Spinal cord (tissue), 10 donors: ENCODE data around the gene MACROD2. TPM values are rescaled to one million over a fixed set of nuclear protein-coding genes. Genes with fewer than 3 reads are reported as not detected.

Experiments used
- DNase-seq, 6 donors: peaks; one replicate each; pipeline versions ENCODE4 v3.0.0 to v3.0.0-alpha.2; 2013 to 2015; ENCODE audit warnings: low spot score in 6 of 6, low read depth in 4 of 6
- H3K27ac ChIP-seq: one replicate; pipeline ENCODE4 v1.5.1; 2013; ENCODE audit warnings: low read depth, low read length, control low read depth
- H3K27me3 ChIP-seq: one replicate; pipeline ENCODE4 v1.6.1; 2013; ENCODE audit warnings: low read length; ENCODE audit not compliant: control insufficient read depth, insufficient read depth
- H3K36me3 ChIP-seq: one replicate; pipeline ENCODE4 v1.6.1; 2013; ENCODE audit warnings: low read length; ENCODE audit not compliant: control insufficient read depth, insufficient read depth
- H3K4me1 ChIP-seq: one replicate; pipeline ENCODE4 v1.6.1; 2013; ENCODE audit warnings: low read length; ENCODE audit not compliant: control insufficient read depth, insufficient read depth
- H3K4me3 ChIP-seq: one replicate; pipeline ENCODE4 v1.5.1; 2013; ENCODE audit warnings: low read depth, low read length, control low read depth
- H3K9me3 ChIP-seq: one replicate; pipeline ENCODE4 v1.6.1; 2013; ENCODE audit warnings: low read length; ENCODE audit not compliant: control insufficient read depth, insufficient read depth
- WGBS: methylation state at CpG from one replicate; pipeline ENCODE4 v1.1.5; 2013; ENCODE audit warnings: missing lambda C conversion rate; ENCODE audit not compliant: insufficient coverage; 5-methylcytosine and 5-hydroxymethylcytosine counted together
- polyA plus RNA-seq, 2 donors: library from polyadenylated mRNA; unstranded; fragments of 120-200 nt; gene quantifications; one replicate each; pipeline ENCODE4 v1.2.1, GENCODE V29; 2013; ENCODE audit not compliant: insufficient read length in 2 of 2
- total RNA-seq, 2 donors: library from RNA; depleted of rRNA in 1 of 2; stranded (reverse); fragments of 120-200 nt in 1 of 2; fragments of >200 nt in 1 of 2; gene quantifications; one replicate each; pipeline versions ENCODE4 v1.2.3 to v1.2.4, GENCODE V29; 2013 to 2014
- donor health status: healthy.

Gene MACROD2
- total and polyA plus RNA-seq, 4 donors = 16.2 to 34.0 (median 23.6) TPM

DNA sequence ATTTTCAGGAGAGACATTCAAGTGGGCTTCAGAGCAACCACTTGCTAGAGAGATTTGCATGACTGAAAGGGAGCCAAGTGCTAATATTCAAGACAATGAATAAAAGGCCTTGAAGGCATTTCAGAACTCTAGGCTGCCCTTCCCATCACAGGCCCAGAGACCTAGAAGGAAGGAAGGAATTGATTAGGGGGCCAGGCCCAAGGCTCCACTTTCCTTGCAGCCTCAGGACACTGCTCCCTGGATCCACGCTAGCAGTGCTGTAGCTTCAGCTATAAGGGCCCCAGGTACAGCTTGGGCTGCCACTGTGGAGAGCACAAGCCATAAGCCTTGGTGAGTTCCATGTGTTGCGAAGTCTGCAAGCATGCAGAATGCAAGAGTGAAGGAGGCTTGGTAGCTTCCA is 1074.0 kb downstream of the MACROD2 start:
- no peaks in the 10 kb centered on the region for H3K36me3 ChIP-seq
- no peaks in the 10 kb centered on the region for H3K27me3 ChIP-seq
- 93% methylated on average over 2 of the region's 2 CpGs for WGBS
- DNase-seq = no peak
- H3K4me1 ChIP-seq = no peaks in the 10 kb centered on the region
- no peak overlapping the region for H3K4me3 ChIP-seq
- no peak overlapping the region for H3K27ac ChIP-seq
- no peaks in the 10 kb centered on the region for H3K9me3 ChIP-seq

DNA sequence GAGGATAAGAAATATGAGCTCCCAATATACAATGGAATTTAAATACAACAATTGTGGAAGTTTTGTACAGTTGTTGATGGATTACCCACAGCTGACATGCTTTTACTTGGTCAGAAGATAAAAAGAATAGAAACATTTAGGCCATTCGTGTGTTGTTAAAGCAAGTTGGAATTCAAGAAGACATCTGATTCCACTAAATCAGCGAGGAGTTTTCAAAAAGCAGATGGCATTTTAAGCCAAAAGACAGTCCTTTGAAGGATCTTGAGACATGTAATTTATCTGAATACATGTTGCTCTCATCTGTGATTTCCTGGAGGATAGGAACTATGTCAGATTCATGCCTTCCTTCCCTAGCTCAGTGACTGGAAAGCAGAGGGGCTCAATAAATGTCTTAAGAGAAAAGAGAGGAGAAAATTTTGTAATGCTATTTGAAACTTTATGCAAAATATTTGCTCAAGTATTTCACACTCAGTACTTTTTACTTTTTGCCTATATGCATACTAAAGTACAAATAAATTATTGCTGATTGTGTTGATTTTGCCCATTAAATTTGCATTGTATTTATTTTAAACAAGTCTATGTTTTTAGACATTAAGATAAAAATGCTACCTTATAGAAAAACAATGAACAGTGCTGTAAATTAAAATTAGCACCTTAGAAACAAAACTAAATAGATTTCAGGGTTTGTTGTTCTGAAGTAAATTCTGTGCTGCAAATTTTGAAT is 1075.9 kb downstream of the MACROD2 start:
- no peak overlapping the region for H3K4me3 ChIP-seq
- no peaks in the 10 kb centered on the region for H3K9me3 ChIP-seq
- no CpG with 5 or more reads among the region's 2 CpGs for WGBS
- DNase-seq = peak in 1 of 6 donors; percentile 46
- H3K27me3 ChIP-seq = no peaks in the 10 kb centered on the region
- H3K27ac ChIP-seq = no peak overlapping the region
- no peaks in the 10 kb centered on the region for H3K36me3 ChIP-seq
- no peaks in the 10 kb centered on the region for H3K4me1 ChIP-seq

DNA sequence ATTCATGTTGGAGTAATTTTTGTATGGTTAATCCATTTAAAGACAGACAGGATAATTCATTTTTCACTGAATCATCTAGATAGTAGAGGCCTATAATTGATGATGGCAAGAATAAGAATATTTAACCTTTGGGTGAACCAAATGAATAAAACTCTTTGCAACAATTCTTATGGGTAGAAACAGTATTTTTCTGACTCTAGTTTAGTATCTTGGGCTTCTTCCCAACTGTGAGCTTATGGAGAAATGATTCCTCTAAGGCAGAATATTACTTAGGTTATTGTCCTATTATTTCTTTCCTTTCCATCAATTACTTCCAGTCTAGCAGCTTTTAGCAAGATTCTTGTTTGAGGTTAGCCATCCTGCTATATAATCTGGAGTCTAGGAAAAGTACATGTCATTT is 1077.0 kb downstream of the MACROD2 start:
- Histone ChIP-seq H3K4me1 (no peaks in the 10 kb centered on the region), H3K36me3 (no peaks in the 10 kb centered on the region), H3K4me3 (no peak overlapping the region), H3K27me3 (no peaks in the 10 kb centered on the region), H3K9me3 (no peaks in the 10 kb centered on the region), H3K27ac (no peak overlapping the region)
- no peak for DNase-seq

DNA sequence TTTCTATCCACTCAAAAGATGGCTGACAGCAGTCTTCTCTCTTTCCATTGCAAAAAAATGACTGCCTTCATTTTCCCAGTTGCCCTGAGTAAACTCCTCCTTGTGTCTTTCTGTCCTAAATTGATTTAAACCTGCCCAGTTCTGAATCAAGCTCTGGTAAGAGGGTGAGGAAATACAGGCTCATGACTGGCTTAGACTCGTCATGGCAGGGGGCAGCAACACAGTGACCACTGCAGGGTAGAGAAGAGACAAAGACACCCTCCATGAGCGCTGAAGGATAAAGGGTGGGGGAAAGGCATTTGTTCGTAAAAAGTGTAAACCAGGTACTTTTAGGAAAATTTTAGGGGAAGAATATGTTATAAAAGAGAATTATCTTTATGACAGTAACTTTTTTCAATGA is 1080.3 kb downstream of the MACROD2 start:
- H3K27ac ChIP-seq = no peak overlapping the region
- peaks cover 3% of the 10 kb centered on the region for H3K4me1 ChIP-seq
- no peaks in the 10 kb centered on the region for H3K36me3 ChIP-seq
- WGBS = 33% methylated on average over 1 of the region's 3 CpGs
- no peak overlapping the region for H3K4me3 ChIP-seq
- no peaks in the 10 kb centered on the region for H3K9me3 ChIP-seq
- DNase-seq = no peak
- no peaks in the 10 kb centered on the region for H3K27me3 ChIP-seq

DNA sequence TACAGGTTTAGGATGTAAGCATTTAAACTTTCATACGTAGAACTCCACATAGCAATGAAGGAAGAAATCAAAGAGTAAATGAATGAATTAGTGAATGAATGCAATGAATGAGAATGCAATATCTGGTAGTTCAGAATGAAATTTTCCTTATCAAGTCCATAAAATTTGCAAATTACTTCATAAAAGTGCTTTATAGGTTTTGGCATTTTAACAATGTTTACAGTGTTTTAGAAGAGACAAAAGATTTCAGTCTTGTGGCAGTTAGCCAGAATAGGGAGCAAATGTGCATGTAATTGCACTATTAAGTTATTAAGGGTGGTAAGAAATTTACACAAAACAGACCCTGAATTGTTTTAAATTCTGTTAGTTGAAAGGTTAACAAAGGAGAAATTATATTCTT is 1081.5 kb downstream of the MACROD2 start:
- Histone ChIP-seq H3K27ac (no peak overlapping the region), H3K27me3 (no peaks in the 10 kb centered on the region), H3K36me3 (no peaks in the 10 kb centered on the region), H3K4me1 (peaks cover 3% of the 10 kb centered on the region), H3K4me3 (no peak overlapping the region), H3K9me3 (no peaks in the 10 kb centered on the region)
- no peak for DNase-seq
- no CpG with 5 or more reads among the region's 1 CpG for WGBS

DNA sequence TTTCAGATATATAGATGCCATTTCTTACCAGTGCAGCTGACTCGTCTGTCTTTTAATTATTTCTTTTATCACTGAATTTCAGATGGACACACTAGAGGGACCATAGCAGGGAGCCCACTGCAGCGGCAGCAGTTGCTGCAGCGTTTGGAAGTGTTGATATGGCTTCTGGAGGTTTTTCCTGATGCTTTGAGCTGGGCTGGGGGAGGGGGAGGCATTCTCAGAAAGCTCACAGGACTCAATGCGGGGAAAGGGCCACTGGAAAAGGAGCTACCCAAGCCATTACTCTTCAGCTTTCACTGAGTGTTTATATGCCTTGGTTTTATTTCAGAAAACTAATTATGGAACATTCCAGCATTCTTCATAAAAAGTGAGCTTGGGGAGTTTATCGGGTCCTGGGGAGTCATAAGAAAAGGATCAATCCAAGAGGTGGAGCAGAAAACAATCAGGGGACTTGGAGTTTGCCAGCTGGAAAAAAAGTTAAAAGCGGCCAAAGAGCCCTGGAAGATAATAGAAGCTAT is 1082.5 kb downstream of the MACROD2 start:
- Histone ChIP-seq H3K9me3 (no peaks in the 10 kb centered on the region), H3K27ac (no peak overlapping the region), H3K4me3 (no peak overlapping the region), H3K4me1 (peaks cover 3% of the 10 kb centered on the region), H3K27me3 (no peaks in the 10 kb centered on the region), H3K36me3 (no peaks in the 10 kb centered on the region)
- DNase-seq = peak in 1 of 6 donors; percentile 40
- 60% methylated on average over 2 of the region's 6 CpGs for WGBS

DNA sequence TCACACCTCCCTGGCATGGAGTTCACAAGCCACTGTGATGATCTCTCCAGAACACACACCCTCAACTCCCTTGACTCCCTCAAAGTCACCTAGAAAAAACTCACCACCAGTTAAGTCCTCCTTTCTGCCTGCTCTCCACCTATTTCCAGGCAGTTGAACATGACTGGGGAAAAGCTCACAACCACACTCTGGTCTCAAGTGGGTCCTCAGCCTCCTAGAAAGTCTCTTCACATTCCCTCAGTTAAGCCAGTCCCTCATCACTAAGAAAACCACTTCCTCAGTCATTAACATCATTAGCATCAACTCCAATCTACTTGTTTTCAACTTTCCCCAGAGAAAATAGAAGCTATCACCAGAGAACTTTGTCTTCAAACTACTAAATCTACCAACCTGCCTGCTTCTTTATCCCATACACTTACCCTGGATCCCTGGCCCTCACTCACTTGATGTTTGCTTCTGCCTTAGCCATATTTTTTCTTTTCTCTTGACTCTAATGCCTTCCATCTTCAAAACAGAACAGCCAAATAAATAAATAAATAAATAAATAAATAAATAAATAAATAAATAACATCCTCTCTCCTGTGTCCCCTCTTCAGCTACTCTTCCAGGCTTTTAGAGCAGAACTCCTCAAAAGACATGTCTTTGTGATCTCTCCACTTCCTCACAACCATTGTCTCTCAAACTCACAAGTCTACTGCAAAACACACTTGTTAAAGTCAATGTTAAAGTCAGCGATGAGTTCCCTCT is 1084.5 kb downstream of the MACROD2 start:
- no peaks in the 10 kb centered on the region for H3K27me3 ChIP-seq
- no peak overlapping the region for H3K27ac ChIP-seq
- no peaks in the 10 kb centered on the region for H3K9me3 ChIP-seq
- DNase-seq = no peak
- peaks cover 3% of the 10 kb centered on the region for H3K4me1 ChIP-seq
- H3K4me3 ChIP-seq = no peak overlapping the region
- WGBS = 100% methylated on average over 1 of the region's 1 CpG
- no peaks in the 10 kb centered on the region for H3K36me3 ChIP-seq

DNA sequence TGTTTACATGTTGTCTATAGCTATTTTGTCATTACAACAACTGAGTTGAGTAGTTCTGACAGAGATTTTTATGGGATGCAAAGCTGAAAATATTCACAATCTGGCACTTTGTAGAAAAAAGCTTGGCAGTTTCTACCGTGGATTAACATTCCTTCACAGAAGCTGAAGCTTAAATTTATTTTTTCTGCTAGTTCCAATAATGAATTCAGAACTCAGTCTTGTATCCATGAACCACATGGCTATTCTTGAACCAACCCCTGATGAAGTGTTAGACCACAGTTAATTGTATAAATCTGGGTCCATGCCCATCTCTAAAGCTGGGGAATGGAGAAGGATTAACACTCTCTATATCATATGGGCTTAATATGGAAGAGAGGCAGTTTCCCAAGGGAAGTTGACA is 1085.9 kb downstream of the MACROD2 start:
- no peak overlapping the region for H3K27ac ChIP-seq
- H3K36me3 ChIP-seq = no peaks in the 10 kb centered on the region
- H3K4me1 ChIP-seq = peaks cover 3% of the 10 kb centered on the region
- H3K27me3 ChIP-seq = no peaks in the 10 kb centered on the region
- no CpG with 5 or more reads among the region's 1 CpG for WGBS
- no peaks in the 10 kb centered on the region for H3K9me3 ChIP-seq
- peak in 1 of 6 donors; percentile 80 for DNase-seq
- no peak overlapping the region for H3K4me3 ChIP-seq

DNA sequence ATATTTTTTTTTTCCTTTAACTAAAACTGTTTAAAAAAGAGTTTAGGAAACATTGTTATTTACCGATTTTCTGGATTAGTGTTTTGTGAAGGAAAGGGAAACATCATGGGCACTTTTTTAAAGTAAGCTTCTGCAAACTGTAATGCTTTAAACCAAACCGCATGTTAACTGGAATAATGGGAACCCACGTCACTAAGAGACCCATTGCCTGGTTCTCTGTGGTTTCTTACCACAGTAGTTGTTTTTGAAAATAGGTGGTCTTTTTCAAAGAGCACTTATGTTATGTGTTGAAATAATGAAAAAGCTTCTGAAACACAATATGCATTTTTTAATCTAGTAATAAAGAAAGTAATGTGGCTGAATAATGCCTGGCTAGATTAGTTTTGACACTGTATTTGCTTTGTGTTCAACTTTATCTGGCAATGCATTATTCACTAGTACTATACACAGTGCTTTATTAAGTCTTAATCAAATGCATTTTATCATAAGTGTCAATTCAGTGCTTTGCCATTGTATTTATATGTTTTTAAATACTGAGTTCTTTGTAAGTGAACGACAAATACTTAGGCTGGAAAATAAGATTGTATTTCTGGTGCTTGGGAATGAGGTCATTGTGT is 1096.2 kb downstream of the MACROD2 start:
- H3K27ac ChIP-seq = no peak overlapping the region
- DNase-seq = peak in 1 of 6 donors; percentile 23
- no peaks in the 10 kb centered on the region for H3K4me1 ChIP-seq
- 88% methylated on average over 1 of the region's 4 CpGs for WGBS
- H3K36me3 ChIP-seq = no peaks in the 10 kb centered on the region
- H3K4me3 ChIP-seq = no peak overlapping the region
- H3K9me3 ChIP-seq = no peaks in the 10 kb centered on the region
- no peaks in the 10 kb centered on the region for H3K27me3 ChIP-seq
